ENCODE results near the gene LRP2BP. TPM values are rescaled to one million over a fixed set of nuclear protein-coding genes. Genes with fewer than 3 reads are reported as not detected.
"Not testable (repeated sequence)": the region's sequence is repeated elsewhere in the genome, so short reads cannot be mapped to it uniquely, and the experiment has no call there.

The LRP2BP gene
- total RNA-seq, 1 donor, result 1.3 TPM

GRCh38 chr4:185322803-185323202 lies 72.9 kb downstream of the LRP2BP start:
- peak; percentile 54 for DNase-seq (ENCODE audit: low read depth)
- no peak for TF ChIP-seq CTCF (IDR thresholded peaks at IDR 0.05; ENCODE audit: insufficient read depth, low read depth, low read length)
- no peak overlapping the region for H3K4me3 ChIP-seq (ENCODE audit: low read depth, low read length)

- H3K4me3 ChIP-seq (ENCODE audit: low read depth, low read length), result no peak overlapping the region
- no peak for DNase-seq (ENCODE audit: low read depth)
- TF ChIP-seq CTCF (IDR thresholded peaks at IDR 0.05; ENCODE audit: insufficient read depth, low read depth, low read length), result no peak
These were observed 77.0 kb downstream of the LRP2BP start for GRCh38 chr4:185318679-185319078.

- DNase-seq (ENCODE audit: low read depth), result no peak
- no peak overlapping the region for H3K4me3 ChIP-seq (ENCODE audit: low read depth, low read length)
- no peak for TF ChIP-seq CTCF (IDR thresholded peaks at IDR 0.05; ENCODE audit: insufficient read depth, low read depth, low read length)
These were observed 77.8 kb downstream of the LRP2BP start for GRCh38 chr4:185317880-185318279.

- H3K4me3 ChIP-seq (ENCODE audit: low read depth, low read length); DNase-seq (ENCODE audit: low read depth): not testable (repeated sequence)
These were observed 78.3 kb downstream of the LRP2BP start for GRCh38 chr4:185317462-185317861.

Small RNA genes within 50 kb of the gene (small RNA-seq; reads per million reads assigned to genes)
- not detected for gene RF00019

Other genes with a start within 250 kb of the LRP2BP start
- 39.0 and 56.1 TPM in 2 replicates for gene CFAP97, start 191.9 kb downstream of the LRP2BP start, total RNA-seq
- 29.6 and 47.1 TPM in 2 replicates for gene SNX25, start 186.3 kb downstream of the LRP2BP start, total RNA-seq
- gene ANKRD37, start 917 bp upstream of the LRP2BP start, total RNA-seq, result 3.0 and 3.2 TPM in 2 replicates
- 30.3 and 42.7 TPM in 2 replicates for gene UFSP2, start 30.0 kb upstream of the LRP2BP start, total RNA-seq
- gene CCDC110, start 75.8 kb upstream of the LRP2BP start, total RNA-seq, result 0.32 and 0.43 TPM in 2 replicates
- 15.1 and 96.6 TPM in 2 replicates for gene PDLIM3, start 139.6 kb upstream of the LRP2BP start, total RNA-seq

Data from fibroblast of villous mesenchyme (primary cell).